ENCODE data around the gene CHN1.

Gene CHN1

GRCh38 chr2:174970092-174970491 is 35.1 kb downstream of the CHN1 start:
- no peak for DNase-seq

GRCh38 chr2:174969091-174969734 is 36.0 kb downstream of the CHN1 start:
- no peak for DNase-seq

DNA sequence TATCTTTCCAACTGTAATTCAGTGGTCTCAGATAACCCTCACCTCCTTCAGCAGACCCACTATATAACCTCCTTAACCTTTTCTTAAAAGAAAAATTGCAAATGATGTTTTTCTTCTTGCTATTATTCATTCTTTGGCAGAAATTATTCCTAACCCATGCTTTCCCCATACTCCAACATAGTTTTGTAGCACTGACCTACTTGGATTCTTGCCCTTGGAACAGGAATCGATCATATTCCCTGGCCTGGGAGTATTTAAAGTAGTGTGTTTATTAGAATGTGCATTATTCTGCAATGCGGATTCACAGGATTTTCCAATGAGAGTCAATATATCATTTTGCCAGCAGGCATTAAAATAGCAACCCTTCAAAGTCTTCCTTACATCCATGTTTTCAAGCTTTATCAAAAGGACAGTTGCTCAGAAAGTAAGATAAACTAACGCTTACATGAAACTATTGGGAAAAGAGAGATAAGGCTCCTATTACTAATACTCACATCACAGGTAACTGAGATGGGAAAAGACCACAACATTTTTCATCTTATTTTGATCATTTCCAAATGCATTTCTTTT is 37.4 kb downstream of the CHN1 start:
- no peak for DNase-seq

DNA sequence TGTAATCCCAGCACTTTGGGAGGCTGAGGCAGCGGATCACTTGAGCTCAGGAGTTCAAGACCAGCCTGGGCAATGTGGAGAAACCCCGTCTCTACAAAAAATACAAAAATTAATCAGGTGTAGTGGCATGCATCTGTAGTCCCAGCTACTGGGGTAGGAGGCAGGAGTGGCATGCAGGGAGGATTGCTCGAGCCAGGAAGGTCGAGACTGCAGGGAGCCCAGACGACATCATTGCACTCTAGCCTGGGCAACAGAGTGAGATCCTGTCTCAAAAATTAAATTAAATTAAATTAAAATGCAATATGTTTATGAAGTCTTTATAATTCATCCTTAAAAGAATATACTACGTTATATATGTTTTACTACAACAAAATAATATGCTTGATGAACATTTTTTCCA is 38.1 kb downstream of the CHN1 start:
- no peak for DNase-seq

DNA sequence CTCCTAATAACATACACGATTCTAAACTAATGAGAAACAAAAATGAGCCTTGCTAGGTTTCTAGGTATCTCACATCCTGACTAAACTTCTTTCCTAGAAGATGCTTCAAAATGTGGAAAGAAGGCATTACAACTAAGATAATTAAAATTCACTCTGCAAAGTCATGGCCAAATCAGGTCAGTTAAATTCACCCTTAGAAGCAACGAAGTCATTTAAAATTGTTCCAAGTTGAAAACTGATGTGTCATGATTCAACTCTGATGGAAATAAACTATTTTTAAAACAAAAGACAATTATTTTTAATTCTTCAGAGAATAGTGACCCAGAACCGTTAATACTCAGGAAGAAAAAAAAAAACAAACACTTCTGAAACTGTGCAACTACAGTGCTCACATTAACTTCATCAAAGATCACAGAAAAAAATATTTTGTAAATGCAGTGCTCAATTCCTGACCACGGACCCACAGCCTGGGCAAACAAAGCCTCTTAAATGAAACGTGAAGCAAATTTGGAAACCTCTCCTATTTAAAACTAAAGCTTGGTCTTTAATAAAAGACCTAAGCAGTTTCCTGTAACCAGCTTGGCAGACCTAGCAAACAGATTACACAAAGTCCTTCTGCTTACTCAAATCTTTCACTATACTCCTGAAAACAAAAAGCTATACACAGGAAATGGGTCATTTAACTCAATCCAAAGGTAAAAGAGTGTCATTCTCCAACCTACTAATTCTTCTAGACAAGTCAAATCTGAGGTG is 39.0 kb downstream of the CHN1 start:
- no peak for DNase-seq

GRCh38 chr2:174965551-174965950 is 39.6 kb downstream of the CHN1 start:
- no peak for DNase-seq

GRCh38 chr2:174964404-174964803 is 40.8 kb downstream of the CHN1 start:
- DNase-seq = no peak

DNA sequence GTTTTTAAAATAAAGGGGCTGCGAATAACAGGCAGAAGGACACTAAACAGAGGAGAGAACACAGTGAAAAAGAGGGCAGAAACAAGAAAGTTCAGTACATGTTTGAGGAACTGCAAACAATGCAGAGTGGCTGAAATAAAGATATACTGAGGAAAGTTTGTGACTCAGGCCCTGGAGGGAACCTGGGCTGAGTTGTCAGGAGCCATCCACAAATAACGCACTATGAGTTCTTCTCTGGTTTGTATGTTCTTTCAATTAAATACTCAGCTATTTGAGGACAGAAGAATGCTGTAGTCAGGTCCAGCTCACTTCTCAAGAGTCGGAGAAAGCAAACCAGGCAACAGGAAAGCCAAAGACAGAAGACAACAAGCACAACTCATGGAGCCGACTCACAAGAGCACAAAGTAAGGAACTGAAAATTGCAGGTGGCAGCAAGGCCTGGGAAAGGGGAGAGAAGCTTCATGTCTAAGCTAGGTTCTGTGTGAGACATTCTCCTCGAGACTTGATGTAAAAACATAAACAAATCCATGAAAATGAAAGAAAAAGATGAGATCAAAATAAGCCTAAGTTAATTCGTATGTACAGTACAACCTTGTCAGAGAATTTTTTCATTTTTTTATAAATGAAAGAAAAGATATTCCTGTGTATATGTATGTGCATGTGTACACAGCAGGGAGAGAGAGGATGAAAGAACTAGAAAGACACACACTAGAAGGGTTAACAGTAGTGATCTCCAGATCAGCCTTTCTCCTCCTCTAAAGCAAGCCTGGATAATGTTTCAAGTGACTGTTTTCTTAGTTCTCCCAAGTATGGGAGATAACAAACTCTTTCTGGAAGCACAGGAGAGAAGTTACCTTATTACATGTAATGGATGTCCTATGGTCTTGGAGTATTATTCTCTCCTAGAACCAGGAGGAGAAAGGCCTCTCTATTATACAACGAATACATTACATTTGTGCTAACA is 41.5 kb downstream of the CHN1 start:
- DNase-seq = no peak

DNA sequence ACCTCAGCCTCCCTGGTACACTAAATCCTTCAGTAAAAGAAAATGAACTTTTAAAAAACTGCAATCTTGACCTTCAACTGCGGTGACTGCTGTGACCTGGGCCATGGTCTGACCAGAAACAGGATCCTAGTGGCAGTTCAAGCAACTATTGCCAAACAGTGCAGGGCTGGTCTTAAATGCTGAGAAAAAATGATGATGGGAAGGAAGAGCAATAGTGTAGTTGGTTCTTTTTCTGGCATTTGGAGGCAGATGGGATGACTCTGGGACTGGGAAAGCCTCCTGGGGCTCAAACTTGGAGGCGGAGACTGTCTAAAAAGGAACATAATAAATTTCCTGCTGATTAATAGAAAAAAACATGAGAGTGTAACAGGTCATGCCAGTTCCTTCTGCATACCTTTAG is 45.4 kb downstream of the CHN1 start:
- no peak for DNase-seq

DNA sequence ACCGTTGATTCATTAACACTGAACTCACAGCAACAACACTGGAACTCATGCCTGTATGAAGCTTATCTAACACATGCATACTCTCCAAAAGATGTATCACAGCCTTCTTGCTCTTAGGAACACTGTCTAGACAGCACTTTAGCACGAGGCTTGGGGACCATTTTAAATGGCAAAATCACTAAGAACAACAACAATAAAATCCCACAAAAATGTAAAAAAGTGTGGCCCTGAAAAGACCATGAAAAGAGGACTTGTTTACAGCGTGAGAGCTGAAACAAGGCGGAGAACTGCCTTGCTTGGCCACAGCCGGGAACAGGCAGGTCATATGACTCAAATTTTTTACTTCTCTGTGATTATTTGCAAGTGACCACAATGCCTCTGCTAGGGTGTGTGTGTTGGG is 48.1 kb downstream of the CHN1 start:
- no peak for DNase-seq

DNA sequence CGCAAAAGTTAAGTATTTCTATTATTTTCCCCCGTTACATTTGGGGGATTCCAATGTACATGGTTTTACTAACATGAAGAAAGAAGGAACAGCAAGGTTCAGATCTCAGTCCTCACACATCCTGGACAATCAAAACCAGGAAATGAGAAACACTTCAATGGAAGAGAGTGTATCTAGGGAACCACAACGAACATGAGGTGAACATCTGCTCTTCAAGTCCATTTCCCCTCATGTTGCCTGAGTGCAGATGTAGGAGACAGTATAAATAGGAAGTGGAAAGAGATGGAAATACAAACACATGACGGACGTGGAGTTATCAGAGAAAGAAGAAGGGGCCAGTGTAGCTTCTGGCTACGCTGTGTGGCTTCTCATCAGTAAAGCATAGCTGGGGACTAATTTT is 52.6 kb downstream of the CHN1 start:
- no peak for DNase-seq

GRCh38 chr2:174951745-174952144 is 53.4 kb downstream of the CHN1 start:
- no peak for DNase-seq

DNA sequence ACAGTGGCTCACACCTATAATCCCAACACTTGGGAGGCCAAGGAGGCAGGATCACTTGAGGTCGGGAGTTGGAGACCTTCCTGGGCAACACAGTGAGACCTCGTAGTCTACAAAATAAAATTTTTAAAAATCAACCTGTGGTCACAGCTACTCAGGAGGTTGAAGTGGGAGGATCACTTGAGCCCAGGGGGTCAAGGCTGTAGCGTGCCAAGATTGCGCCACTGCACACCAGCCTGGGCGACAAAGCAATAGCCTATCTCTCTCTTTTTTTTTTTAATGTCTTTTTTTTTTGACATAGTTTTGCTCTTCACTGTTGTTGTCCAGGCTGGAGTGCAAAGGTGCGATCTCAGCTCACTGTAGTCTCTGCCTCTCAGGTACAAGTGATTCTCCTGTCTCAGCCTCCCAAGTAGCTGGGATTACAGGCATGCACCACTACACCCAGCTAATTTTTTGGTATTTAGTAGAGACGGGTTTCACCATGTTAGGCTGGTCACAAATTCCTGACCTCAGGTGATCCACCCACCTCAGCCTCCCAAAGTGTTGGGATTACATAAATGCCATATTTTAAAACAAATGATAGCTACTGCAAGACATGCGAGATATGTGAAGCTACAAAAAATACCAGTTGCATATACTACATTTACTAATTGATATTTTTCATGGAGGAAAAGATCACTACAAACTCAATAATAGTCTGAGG is 55.0 kb downstream of the CHN1 start:
- no peak for DNase-seq

DNA sequence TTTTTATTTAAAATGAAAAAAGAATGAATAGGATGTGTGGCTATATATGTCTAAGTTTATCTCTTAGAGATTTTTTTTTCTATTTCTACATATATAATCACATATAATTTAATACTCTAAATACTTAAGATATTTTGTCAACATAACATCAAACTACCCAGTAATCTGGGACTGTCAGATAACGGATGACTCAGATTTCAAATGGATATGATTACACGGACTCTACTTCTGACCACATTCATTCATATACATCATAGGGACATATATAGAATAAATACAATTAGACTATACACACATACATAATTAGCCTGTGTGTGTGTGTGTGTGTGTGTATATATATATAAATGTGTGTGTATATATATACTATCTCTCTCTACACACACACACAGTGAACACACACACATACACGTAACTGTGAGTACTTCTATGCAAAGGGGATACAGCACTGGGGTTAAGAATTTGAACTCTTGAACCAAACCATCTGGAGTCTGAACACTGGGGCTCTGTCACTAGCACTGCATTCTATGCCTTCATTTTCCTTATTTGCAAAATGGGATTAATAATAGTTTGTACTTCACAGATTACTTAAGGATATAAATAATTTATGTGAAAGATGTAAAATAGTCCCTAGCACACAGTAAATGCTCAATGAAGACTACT is 59.5 kb downstream of the CHN1 start:
- no peak for DNase-seq

DNA sequence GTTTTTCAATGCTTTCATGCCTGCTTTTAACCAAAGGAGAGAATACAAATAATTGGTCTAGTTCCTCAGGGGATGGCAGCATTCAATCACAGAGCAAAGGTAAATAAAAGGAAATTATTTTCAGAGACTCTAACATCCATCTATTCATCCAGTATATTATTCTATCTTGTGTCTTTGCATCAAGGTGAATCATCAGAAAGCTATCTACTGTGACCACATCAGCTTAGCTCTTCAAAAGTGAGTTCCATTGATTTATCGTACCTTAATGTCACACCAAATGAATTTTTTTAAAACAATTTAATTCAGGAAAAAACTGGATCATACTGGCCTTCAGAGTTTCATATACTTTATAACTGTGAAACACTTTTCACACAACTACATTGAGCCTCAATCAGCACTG is 66.1 kb downstream of the CHN1 start:
- no peak for DNase-seq

DNA sequence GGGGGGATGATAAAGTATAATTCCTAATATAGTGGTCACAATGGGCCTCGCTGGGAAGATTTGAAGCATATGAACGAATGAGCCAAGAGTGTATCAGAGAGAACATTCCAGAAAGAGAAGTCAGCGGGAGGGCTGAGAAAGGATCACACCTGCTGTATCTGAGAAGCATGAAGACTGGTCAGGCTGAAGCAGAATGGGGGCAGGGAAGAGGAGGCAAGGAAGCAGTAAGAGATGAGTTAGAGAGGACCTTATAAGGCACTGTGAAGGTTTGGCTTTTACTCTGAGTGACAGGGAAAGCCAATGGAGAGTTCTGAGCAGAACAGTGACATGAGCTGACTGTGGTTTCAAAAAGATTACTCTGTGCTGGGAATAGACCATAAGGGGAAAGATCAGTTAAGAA is 73.5 kb downstream of the CHN1 start:
- no peak for DNase-seq

DNA sequence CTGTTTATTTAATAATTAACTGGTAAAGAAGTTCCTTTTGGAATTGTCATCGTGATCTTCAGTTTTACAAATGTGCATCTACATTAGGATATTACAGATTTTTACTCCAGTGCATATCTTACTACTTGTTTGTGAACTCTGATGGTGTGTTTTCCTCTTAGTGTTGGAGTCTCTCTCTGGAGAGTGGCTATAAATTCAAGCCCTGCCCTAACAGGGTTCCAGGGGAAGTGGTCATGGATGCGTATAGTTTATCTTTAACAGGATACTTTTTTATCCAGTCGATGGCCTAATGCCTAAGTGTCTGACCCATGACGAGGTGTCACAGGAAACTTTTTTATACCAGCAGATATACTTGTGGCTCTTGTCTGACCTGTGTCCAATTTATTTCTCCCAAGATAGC is 75.4 kb downstream of the CHN1 start:
- no peak for DNase-seq

DNA sequence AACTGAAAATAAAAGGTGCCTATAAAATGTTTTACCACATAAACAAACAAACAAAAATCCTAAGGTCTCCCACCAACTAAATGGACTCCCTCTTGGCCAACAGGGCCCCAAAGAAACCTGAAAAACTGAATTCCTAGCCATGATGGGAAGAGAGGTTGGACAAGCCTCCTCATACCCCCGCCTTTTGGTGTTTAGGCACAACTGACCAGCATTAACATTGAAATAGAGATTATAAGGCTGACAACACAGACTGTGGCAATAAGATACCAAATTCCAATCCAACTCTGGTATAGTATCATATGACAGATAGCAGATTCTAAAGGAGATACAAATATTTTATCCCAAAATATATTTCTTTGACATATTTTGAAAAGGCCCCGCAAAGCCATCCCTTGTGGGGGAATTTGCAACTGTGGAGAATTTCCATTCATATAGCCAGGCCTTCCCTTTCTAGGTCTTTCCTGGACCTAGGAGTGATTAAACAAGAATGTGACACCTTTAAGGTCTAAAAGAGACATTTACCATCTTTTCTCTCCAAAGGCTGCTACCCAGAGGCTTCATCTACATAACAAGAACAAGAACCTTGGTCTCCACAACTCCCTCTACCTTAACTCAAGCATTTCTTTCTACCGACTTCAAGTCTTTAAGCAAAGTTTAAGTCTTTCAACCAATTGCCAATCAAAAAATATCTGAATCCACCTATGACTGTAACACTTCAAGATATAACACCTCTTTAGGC is 80.0 kb downstream of the CHN1 start:
- no peak for DNase-seq

- DNase-seq = no peak
Observed at GRCh38 chr2:174924061-174924693, 81.0 kb downstream of the CHN1 start.

DNA sequence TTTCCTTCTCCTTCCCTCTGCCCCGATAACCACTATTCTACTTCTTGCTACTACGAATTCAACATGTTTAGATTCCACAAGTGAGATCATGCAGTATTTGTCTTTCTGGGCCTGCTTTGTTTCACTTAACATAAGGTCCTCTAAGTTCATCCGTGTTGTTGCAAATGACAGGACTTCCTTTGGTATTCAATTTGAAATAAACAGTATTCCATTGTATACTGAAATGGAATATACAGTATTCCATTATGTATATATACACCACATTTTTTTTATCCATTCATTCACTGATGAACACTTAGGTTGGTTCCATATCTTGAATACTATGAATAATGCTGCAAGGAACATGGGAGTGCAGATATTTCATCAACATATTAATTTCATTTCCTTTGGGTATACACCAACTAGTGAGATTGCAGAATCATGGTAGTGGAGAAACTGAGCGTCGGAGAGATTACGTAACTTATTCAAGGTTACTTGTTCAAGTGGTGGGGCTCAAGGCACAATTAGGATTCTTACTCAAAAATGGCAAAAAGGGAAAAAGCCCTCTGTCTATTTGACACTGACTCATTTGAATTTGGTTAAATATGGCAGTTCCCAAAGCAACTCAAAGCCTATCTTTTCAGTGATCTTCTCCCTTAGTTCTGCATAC is 85.1 kb downstream of the CHN1 start:
- DNase-seq = no peak
